ENCODE results near the gene ZNF423. TPM values are rescaled to one million over a fixed set of nuclear protein-coding genes. Genes with fewer than 3 reads are reported as not detected.

The ZNF423 gene
- polyA plus RNA-seq, 1 donor from 2014 or later: 4.5 TPM

- Histone ChIP-seq H3K27ac (ENCODE audit: low read length) (no peak overlapping the region), H3K9ac (ENCODE audit: low read length) (no peak overlapping the region), H3K9me3 (ENCODE audit: low read length) (no peaks in the 10 kb centered on the region), H3K27me3 (ENCODE audit: insufficient read depth, low read depth, low read length) (no peaks in the 10 kb centered on the region), H3K4me3 (ENCODE audit: low read length) (no peak overlapping the region), H3K9me2 (ENCODE audit: insufficient read depth, low read length) (no peaks in the 10 kb centered on the region), H3F3A (ENCODE audit: insufficient read depth, low read length, poor library complexity, severe bottlenecking) (no peaks in the 10 kb centered on the region), H2AFZ (ENCODE audit: low read depth, low read length) (no peak overlapping the region), H4K20me1 (ENCODE audit: insufficient read depth) (no peaks in the 10 kb centered on the region), H3K79me2 (replicated peaks; ENCODE audit: insufficient read depth, low read length) (no peaks in the 10 kb centered on the region), H3K4me2 (ENCODE audit: low read length) (no peak overlapping the region), H3K36me3 (ENCODE audit: insufficient read depth, low read length) (no peaks in the 10 kb centered on the region)
- TF ChIP-seq CTCF (IDR thresholded peaks at IDR 0.05; ENCODE audit: poor library complexity, severe bottlenecking): no peak
- TF ChIP-seq MXI1 (conservative IDR thresholded peaks at IDR 0.05; ENCODE audit: poor library complexity, severe bottlenecking): no peak
- TF ChIP-seq POLR2AphosphoS5 (IDR thresholded peaks at IDR 0.05): no peak
- TF ChIP-seq EZH2 (IDR thresholded peaks at IDR 0.05; ENCODE audit: borderline replicate concordance, insufficient read depth, low read length, poor library complexity, severe bottlenecking): no peak
- TF ChIP-seq RAD21 (conservative IDR thresholded peaks at IDR 0.05): no peak
- no peak for TF ChIP-seq SMC3 (conservative IDR thresholded peaks at IDR 0.05; ENCODE audit: poor library complexity)
- TF ChIP-seq REST (IDR thresholded peaks at IDR 0.05; ENCODE audit: borderline replicate concordance): no peak
- TF ChIP-seq EP300 (conservative IDR thresholded peaks at IDR 0.05; ENCODE audit: poor library complexity, severe bottlenecking): no peak
- TF ChIP-seq TAF1 (IDR thresholded peaks at IDR 0.05; ENCODE audit: low read depth): no peak
Observed at GRCh38 chr16:49682577-49683165, 173.2 kb downstream of the ZNF423 start.

DNA sequence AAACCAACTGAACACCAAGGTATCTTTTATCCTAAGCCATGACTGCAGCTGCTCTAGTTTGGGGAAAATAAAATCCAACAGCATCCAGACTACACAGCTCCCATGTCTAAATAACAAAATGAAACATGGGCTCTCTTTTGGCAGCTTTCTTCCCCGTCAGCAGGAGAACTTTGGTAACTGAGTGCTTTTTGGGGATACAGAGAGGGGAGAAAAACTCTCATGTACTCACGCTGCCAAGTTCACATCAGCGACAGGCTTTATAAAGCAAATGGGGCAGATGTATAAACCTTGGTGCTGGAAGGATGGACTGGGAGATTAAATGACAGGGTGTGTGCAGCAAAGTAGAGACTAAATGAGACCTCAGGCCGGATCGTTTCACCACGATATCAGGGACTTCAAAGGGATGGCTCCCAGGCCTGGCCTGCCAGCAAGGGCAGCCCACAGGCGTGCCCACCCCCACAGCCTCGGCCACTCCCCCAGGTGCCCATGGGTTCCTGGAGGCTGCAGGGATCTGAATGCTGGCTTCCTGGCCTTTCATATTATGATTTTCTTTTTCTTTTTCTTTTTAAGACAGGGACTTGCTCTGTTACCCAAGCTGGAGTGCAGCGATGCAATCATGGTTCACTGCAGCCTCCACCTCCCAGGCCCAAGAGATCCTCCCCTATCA lies 174.6 kb downstream of the ZNF423 start:
- H3K79me2 ChIP-seq (replicated peaks; ENCODE audit: insufficient read depth, low read length): no peaks in the 10 kb centered on the region
- no peak overlapping the region for H3K27ac ChIP-seq (ENCODE audit: low read length)
- H3K27me3 ChIP-seq (ENCODE audit: insufficient read depth, low read depth, low read length): no peaks in the 10 kb centered on the region
- H3K9me2 ChIP-seq (ENCODE audit: insufficient read depth, low read length): no peaks in the 10 kb centered on the region
- no peak overlapping the region for H3K9ac ChIP-seq (ENCODE audit: low read length)
- H3F3A ChIP-seq (ENCODE audit: insufficient read depth, low read length, poor library complexity, severe bottlenecking): no peaks in the 10 kb centered on the region
- H2AFZ ChIP-seq (ENCODE audit: low read depth, low read length): no peak overlapping the region
- H3K9me3 ChIP-seq (ENCODE audit: low read length): no peaks in the 10 kb centered on the region
- TF ChIP-seq TAF1 (IDR thresholded peaks at IDR 0.05; ENCODE audit: low read depth): no peak
- TF ChIP-seq CTCF (IDR thresholded peaks at IDR 0.05; ENCODE audit: poor library complexity, severe bottlenecking): no peak
- no peak for TF ChIP-seq MXI1 (conservative IDR thresholded peaks at IDR 0.05; ENCODE audit: poor library complexity, severe bottlenecking)
- no peak for TF ChIP-seq EZH2 (IDR thresholded peaks at IDR 0.05; ENCODE audit: borderline replicate concordance, insufficient read depth, low read length, poor library complexity, severe bottlenecking)
- no peak for TF ChIP-seq RAD21 (conservative IDR thresholded peaks at IDR 0.05)
- no peak for TF ChIP-seq REST (IDR thresholded peaks at IDR 0.05; ENCODE audit: borderline replicate concordance)
- no peak for TF ChIP-seq POLR2AphosphoS5 (IDR thresholded peaks at IDR 0.05)
- TF ChIP-seq EP300 (conservative IDR thresholded peaks at IDR 0.05; ENCODE audit: poor library complexity, severe bottlenecking): no peak
- no peak for TF ChIP-seq SMC3 (conservative IDR thresholded peaks at IDR 0.05; ENCODE audit: poor library complexity)
- H3K4me2 ChIP-seq (ENCODE audit: low read length): no peak overlapping the region
- no peak overlapping the region for H3K4me3 ChIP-seq (ENCODE audit: low read length)
- H4K20me1 ChIP-seq (ENCODE audit: insufficient read depth): no peaks in the 10 kb centered on the region
- no peaks in the 10 kb centered on the region for H3K36me3 ChIP-seq (ENCODE audit: insufficient read depth, low read length)
